HepG2 (cell line): ENCODE results near the gene THSD8. TPM values are rescaled to one million over a fixed set of nuclear protein-coding genes. Genes with fewer than 3 reads are reported as not detected.
A peak's percentile ranks its signal among the peaks of the same experiment; 100 is the strongest.

ENCODE experiments used
- ARHGAP35 ChIP-seq: sonication (generic); formaldehyde crosslinking; IDR thresholded peaks from 2 replicates; pipeline ENCODE4 v1.9.0; 2022; ENCODE audit warnings: mild to moderate bottlenecking, inconsistent platforms, moderate library complexity, missing genetic modification reagents, borderline replicate concordance
- ARNT2 ChIP-seq: sonication (generic); formaldehyde crosslinking; IDR thresholded peaks from 2 replicates; pipeline ENCODE4 v1.8.0; 2022; ENCODE audit warnings: mild to moderate bottlenecking, low read depth, missing genetic modification reagents, moderate library complexity
- FIP1L1 ChIP-seq: fragments of 200-400 bp; formaldehyde crosslinking; IDR thresholded peaks from 2 replicates; pipeline ENCODE4 v1.6.1; 2018; ENCODE audit warnings: low read depth, mild to moderate bottlenecking, low read length, moderate library complexity, borderline replicate concordance; ENCODE audit not compliant: insufficient read depth
- GTF3A ChIP-seq: sonication (generic); formaldehyde crosslinking; conservative IDR thresholded peaks from 2 replicates; pipeline ENCODE4 v1.4.0; 2020; ENCODE audit warnings: mild to moderate bottlenecking, missing genetic modification reagents
- NR0B2 ChIP-seq: sonication (generic); formaldehyde crosslinking; IDR thresholded peaks from 2 replicates; pipeline ENCODE4 v1.4.0; 2020; ENCODE audit warnings: mild to moderate bottlenecking, missing genetic modification reagents
- RARA ChIP-seq: IDR thresholded peaks from 2 replicates; pipeline ENCODE4 v1.6.1; 2016; ENCODE audit warnings: missing genetic modification reagents, missing compliant biosample characterization
- RBFOX2 ChIP-seq: fragments of 200-400 bp; formaldehyde crosslinking; IDR thresholded peaks from 2 replicates; pipeline ENCODE4 v1.6.1; 2017; ENCODE audit warnings: low read depth, mild to moderate bottlenecking, low read length
- RBM39 ChIP-seq: fragments of 200-400 bp; formaldehyde crosslinking; IDR thresholded peaks from one replicate; pipeline ENCODE4 v1.6.1; 2018; ENCODE audit warnings: antibody characterized with exemption, mild to moderate bottlenecking, low read depth, low read length; ENCODE audit not compliant: poor library complexity, severe bottlenecking
- SP5 ChIP-seq: IDR thresholded peaks from 2 replicates; pipeline ENCODE4 v1.6.1; 2016; ENCODE audit warnings: low read depth, borderline replicate concordance
- SYNCRIP ChIP-seq: fragments of 200-400 bp; formaldehyde crosslinking; IDR thresholded peaks from 2 replicates; pipeline ENCODE4 v1.6.1; 2018; ENCODE audit warnings: mild to moderate bottlenecking, low read depth, low read length; ENCODE audit not compliant: insufficient read depth
- ZFP62 ChIP-seq: sonication (generic); formaldehyde crosslinking; IDR thresholded peaks from 2 replicates; pipeline ENCODE4 v1.4.0; 2020; ENCODE audit warnings: missing genetic modification reagents
- ZNF576 ChIP-seq: sonication (generic); formaldehyde crosslinking; IDR thresholded peaks from 2 replicates; pipeline ENCODE4 v1.4.0; 2020; ENCODE audit warnings: mild to moderate bottlenecking, missing genetic modification reagents
- ZNF614 ChIP-seq: IDR thresholded peaks from 2 replicates; pipeline ENCODE4 v1.6.1; 2018; ENCODE audit warnings: missing biosample characterization, missing genetic modification reagents, inconsistent platforms, borderline replicate concordance
- ZNF616 ChIP-seq: sonication (generic); formaldehyde crosslinking; IDR thresholded peaks from 2 replicates; pipeline ENCODE4 v1.5.0; 2020; ENCODE audit warnings: low read depth, mild to moderate bottlenecking, missing genetic modification reagents
- ZNF710 ChIP-seq: sonication (generic); formaldehyde crosslinking; IDR thresholded peaks from 2 replicates; pipeline ENCODE4 v1.5.0; 2020; ENCODE audit warnings: mild to moderate bottlenecking, missing genetic modification reagents, borderline replicate concordance
- ZNF841 ChIP-seq: sonication (generic); formaldehyde crosslinking; IDR thresholded peaks from 2 replicates; pipeline ENCODE4 v1.8.1; 2023; ENCODE audit warnings: missing genetic modification reagents, borderline replicate concordance
- ZZZ3 ChIP-seq: sonication (generic); formaldehyde crosslinking; IDR thresholded peaks from 2 replicates; pipeline ENCODE4 v1.4.0; 2020; ENCODE audit warnings: missing genetic modification reagents, mild to moderate bottlenecking, borderline replicate concordance
- polyA plus RNA-seq, 8 experiments: library from polyadenylated mRNA; depleted of rRNA in 3 of 8; stranded (reverse) in 7 of 8; unstranded in 1 of 8; fragments of >200 nt; fragmentation: Illumina TruSeq in 4 of 8; extraction: Trizol in 4 of 8; gene quantifications; 2 replicates each; pipeline versions ENCODE4 v1.2.1 to v1.2.3, GENCODE V29; 2011 to 2016; ENCODE audit warnings: low read depth in 4 of 8, missing spikeins in 1 of 8, mixed read lengths in 1 of 8; ENCODE audit not compliant: insufficient read depth in 1 of 8
- total RNA-seq, 5 experiments: library from RNA; depleted of rRNA; stranded (reverse); fragments of >200 nt; fragmentation: Illumina TruSeq; extraction: Trizol; gene quantifications; 2 replicates each; pipeline ENCODE4 v1.2.3, GENCODE V29; 2016; ENCODE audit warnings: low read depth in 1 of 5
- TF ChIP-seq, protein P1 (sequence below): sonication (generic); formaldehyde crosslinking; IDR thresholded peaks from 2 replicates; pipeline ENCODE4 v1.4.0; 2020; ENCODE audit warnings: mild to moderate bottlenecking, missing genetic modification reagents, borderline replicate concordance
- TF ChIP-seq, protein P2 (sequence below): sonication (generic); formaldehyde crosslinking; IDR thresholded peaks from 2 replicates; pipeline ENCODE4 v1.5.0; 2020; ENCODE audit warnings: missing genetic modification reagents

The THSD8 gene
- total and polyA plus RNA-seq, 2 of the 13 experiments (the other 11 are each of a cell fraction or from before 2014, with no cell fraction given), result 4.8 to 14.9 TPM

GRCh38 chr19:12792051-12792852 is 9.6 kb upstream of the THSD8 start (continued):
- no peak for TF ChIP-seq SYNCRIP
- TF ChIP-seq, protein P1, sequence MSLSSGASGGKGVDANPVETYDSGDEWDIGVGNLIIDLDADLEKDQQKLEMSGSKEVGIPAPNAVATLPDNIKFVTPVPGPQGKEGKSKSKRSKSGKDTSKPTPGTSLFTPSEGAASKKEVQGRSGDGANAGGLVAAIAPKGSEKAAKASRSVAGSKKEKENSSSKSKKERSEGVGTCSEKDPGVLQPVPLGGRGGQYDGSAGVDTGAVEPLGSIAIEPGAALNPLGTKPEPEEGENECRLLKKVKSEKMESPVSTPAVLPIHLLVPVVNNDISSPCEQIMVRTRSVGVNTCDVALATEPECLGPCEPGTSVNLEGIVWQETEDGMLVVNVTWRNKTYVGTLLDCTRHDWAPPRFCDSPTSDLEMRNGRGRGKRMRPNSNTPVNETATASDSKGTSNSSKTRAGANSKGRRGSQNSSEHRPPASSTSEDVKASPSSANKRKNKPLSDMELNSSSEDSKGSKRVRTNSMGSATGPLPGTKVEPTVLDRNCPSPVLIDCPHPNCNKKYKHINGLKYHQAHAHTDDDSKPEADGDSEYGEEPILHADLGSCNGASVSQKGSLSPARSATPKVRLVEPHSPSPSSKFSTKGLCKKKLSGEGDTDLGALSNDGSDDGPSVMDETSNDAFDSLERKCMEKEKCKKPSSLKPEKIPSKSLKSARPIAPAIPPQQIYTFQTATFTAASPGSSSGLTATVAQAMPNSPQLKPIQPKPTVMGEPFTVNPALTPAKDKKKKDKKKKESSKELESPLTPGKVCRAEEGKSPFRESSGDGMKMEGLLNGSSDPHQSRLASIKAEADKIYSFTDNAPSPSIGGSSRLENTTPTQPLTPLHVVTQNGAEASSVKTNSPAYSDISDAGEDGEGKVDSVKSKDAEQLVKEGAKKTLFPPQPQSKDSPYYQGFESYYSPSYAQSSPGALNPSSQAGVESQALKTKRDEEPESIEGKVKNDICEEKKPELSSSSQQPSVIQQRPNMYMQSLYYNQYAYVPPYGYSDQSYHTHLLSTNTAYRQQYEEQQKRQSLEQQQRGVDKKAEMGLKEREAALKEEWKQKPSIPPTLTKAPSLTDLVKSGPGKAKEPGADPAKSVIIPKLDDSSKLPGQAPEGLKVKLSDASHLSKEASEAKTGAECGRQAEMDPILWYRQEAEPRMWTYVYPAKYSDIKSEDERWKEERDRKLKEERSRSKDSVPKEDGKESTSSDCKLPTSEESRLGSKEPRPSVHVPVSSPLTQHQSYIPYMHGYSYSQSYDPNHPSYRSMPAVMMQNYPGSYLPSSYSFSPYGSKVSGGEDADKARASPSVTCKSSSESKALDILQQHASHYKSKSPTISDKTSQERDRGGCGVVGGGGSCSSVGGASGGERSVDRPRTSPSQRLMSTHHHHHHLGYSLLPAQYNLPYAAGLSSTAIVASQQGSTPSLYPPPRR (CRISPR knock-in tag), result no peak
- no peak for TF ChIP-seq ZNF614 (CRISPR knock-in tag)
- peak; percentile 89 for TF ChIP-seq RBM39
- no peak for TF ChIP-seq FIP1L1
- peak; percentile 79 for TF ChIP-seq RBFOX2
- TF ChIP-seq ZZZ3 (CRISPR knock-in tag), result no peak
- TF ChIP-seq RARA (CRISPR knock-in tag), result peak; percentile 69
- peak; percentile 93 for TF ChIP-seq ARNT2 (CRISPR knock-in tag)
- TF ChIP-seq GTF3A (CRISPR knock-in tag), result no peak
- peak; percentile 22; the same call in 1 of the 2 replicates for TF ChIP-seq ZNF710 (CRISPR knock-in tag)
- no peak for TF ChIP-seq ZFP62 (CRISPR knock-in tag)
- TF ChIP-seq SP5 (CRISPR knock-in tag), result no peak
- no peak for TF ChIP-seq ZNF576 (CRISPR knock-in tag)
- TF ChIP-seq ZNF841 (CRISPR knock-in tag), result no peak
- peak; percentile 36; the same call in 1 of the 2 replicates for TF ChIP-seq ARHGAP35 (CRISPR knock-in tag)
- TF ChIP-seq, protein P2, sequence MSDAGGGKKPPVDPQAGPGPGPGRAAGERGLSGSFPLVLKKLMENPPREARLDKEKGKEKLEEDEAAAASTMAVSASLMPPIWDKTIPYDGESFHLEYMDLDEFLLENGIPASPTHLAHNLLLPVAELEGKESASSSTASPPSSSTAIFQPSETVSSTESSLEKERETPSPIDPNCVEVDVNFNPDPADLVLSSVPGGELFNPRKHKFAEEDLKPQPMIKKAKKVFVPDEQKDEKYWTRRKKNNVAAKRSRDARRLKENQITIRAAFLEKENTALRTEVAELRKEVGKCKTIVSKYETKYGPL (CRISPR knock-in tag), result no peak
- TF ChIP-seq ZNF616 (CRISPR knock-in tag), result no peak
- TF ChIP-seq NR0B2 (CRISPR knock-in tag), result peak; percentile 90
